Body of pancreas (tissue), 4 donors: ENCODE results near the gene MACROH2A1.

Experiments
- CTCF ChIP-seq, 7 experiments: fragments of 450-650 bp in 4 of 7; fragments of 200-600 bp in 3 of 7; sonication (generic) in 3 of 7; IDR thresholded peaks; one replicate each; pipeline ENCODE4 v1.5.1; 2016 to 2019; ENCODE audit warnings: antibody characterized with exemption in 7 of 7
- POLR2A ChIP-seq, 3 donors: fragments of 450-650 bp; IDR thresholded peaks; one replicate each; pipeline ENCODE4 v1.6.1; 2016; ENCODE audit warnings: antibody characterized with exemption in 3 of 3, mild to moderate bottlenecking in 2 of 3

GRCh38 chr5:135446206-135446605 lies 47.2 kb upstream of the MACROH2A1 start:
- TF ChIP-seq CTCF (IDR thresholded peaks at IDR 0.05) (no peak), POLR2A (IDR thresholded peaks at IDR 0.05) (no peak)
